ENCODE measurements around the gene INSYN2A.

The INSYN2A gene

DNA sequence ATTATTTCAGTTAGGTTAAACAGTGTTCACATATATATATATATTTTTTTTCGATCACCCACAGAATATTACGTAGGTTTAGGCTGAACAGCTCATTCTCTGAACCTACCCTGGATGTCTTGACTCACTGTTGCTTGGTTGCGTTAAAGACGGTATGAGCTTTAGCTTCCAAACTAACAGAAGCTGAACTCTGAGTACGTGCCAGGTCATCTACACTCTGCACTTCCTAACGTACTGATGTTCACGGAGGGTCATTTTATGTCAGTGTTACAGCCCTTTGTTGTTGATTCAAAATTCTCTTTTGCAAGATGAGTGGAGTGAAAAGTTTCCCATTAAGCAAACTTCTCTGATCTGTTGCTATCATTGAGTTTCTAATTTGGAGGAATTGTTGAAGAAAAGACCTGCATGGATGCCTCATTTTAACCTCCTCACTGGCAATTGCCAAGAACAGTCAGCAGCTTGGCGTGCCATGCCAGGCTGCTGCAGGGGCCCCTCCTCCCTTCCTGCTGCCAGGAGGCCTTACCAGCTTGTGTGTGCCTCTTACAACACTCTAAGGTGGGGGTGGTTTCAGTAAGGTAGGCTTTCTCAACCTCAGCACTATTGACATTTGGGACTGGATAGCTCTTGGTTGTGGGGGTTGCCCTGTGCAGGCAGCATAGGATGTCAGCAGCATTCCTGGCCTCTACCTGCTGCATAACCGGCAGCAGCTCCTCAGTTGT, 44.3 kb downstream of the INSYN2A start:
- no peak for DNase-seq

DNA sequence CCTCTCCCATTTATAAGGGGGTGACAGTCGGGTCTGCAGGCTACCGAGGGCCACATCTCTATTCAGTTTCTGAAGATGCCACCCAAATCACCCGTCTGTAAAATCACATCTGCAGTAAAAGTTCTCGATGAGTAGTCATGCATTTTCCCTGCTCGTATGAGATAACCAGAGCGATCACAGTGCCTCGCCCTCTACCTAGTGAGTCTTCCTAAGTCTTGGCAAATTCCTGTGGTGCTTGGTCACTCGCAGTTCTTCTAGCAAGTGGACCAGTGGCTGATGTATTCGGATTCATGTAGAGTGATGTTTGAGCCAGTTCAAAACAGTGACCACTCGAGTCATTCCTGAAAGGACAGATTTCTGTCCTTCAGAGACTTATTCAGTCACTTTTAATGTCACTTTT, 44.9 kb downstream of the INSYN2A start:
- no peak for DNase-seq

DNA sequence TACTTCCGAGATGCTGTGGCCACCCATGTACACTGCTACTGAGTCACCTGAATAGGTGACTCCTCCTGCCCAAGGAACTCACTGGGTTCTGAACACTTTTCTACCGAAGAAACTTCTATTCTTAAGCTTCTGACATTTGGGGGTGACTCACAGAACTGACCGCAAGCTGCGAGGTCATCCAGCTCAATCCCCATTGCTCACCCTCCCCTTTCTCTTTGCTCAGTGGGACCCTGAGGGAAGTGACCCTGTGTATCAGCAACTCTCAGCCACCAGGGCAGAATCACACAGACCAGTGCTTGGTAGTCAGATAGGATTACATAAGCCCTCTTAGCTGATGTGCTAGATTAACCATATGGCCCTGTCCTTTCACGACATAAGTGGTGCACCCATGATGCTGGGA, 46.3 kb downstream of the INSYN2A start:
- no peak for DNase-seq

DNA sequence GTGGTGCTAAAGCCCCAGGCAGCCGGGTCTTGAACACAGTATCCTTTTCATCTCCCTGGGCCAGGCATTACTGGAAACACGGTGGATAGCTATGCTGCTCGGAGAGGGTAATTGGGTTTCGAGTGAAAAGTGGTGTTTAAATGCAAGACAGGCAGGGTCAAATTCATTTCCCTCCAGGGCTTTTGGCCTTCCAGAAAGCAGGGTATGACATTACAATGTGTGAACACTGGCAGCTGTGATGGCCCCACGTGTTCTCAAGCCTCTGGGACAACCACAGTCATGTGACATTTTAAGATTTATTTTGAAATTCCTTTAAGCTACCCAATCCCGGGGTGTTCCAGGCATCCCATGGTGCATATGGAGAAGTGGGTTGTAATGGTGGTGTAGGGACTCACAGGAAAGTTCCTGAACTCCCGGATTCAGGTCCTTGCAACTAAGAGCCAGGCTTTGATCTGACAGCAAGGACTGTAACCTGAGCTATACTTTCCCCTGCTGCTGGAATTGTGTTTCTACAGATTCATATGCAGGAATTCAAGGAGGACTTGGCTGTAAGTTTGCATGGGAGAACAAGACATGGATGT, 46.8 kb downstream of the INSYN2A start:
- no peak for DNase-seq

DNA sequence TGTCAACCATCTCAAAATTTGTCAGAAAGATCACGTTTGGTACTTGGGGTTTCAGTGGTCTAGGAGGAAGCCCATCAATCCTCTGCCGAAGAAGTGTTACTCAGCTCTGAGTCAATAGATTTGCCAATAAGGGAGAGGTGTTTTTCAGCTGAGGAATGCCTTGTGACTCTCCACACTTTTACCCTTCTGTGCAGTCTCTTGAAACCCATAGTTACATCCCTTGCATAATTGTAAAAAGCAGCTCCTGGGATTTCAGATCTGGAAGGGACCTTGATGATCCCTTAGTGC, 47.5 kb downstream of the INSYN2A start:
- DNase-seq = no peak

- DNase-seq = no peak
Measured at GRCh38 chr10:127148066-127148932, 48.1 kb downstream of the INSYN2A start.

- DNase-seq = no peak
Measured at GRCh38 chr10:127146661-127147060, 49.7 kb downstream of the INSYN2A start.
